OCI-LY7 (cell line): Measurements from ENCODE around the gene BTNL3. TPM values are rescaled to one million over a fixed set of nuclear protein-coding genes. Genes with fewer than 3 reads are reported as not detected.

Experiments used
- BruUV-seq: library from RNA; stranded (reverse); fragments of 400-500 nt; replicated peaks from 2 replicates; lab custom pipeline; 2021; lab: Mats Ljungman, UMichigan
- CTCF ChIA-PET: fragments of 300-600 bp; sonication (Branson Sonifier 250); formaldehyde crosslinking; loops from one replicate; lab custom pipeline; 2022; ENCODE audit warnings: antibody characterized with exemption; ENCODE audit not compliant: unreplicated experiment; lab: Charles Lee
- POLR2A ChIA-PET: fragments of 300-600 bp; sonication (Branson Sonifier 250); formaldehyde crosslinking; loops from one replicate; lab custom pipeline; 2022; ENCODE audit warnings: antibody characterized with exemption; lab: Charles Lee
- DNase-seq: peaks from one replicate; pipeline ENCODE4 v3.0.0-alpha.2; 2015; ENCODE audit warnings: low spot score
- H2AFZ ChIP-seq: fragments of 200-600 bp; sonication (generic), shearing (Covaris generic); 2 replicates; pipeline ENCODE4 v1.6.1; 2014; ENCODE audit warnings: mild to moderate bottlenecking, antibody characterized with exemption, low read length, moderate library complexity
- H3K27ac ChIP-seq: fragments of 200-600 bp; sonication (generic); 2 replicates; pipeline ENCODE4 v1.5.1; 2014; ENCODE audit warnings: mixed run types, low read depth, mild to moderate bottlenecking, moderate library complexity, low read length, inconsistent platforms; ENCODE audit not compliant: poor library complexity, severe bottlenecking
- H3K36me3 ChIP-seq: fragments of 200-600 bp; sonication (generic); 2 replicates; pipeline ENCODE4 v1.6.1; 2014; ENCODE audit warnings: mild to moderate bottlenecking, antibody characterized with exemption, low read length, moderate library complexity, mixed read lengths; ENCODE audit not compliant: insufficient read depth
- H3K4me1 ChIP-seq: fragments of 200-600 bp; sonication (generic); 2 replicates; pipeline ENCODE4 v1.5.1; 2014; ENCODE audit warnings: mild to moderate bottlenecking, low read length; ENCODE audit not compliant: insufficient read depth, poor library complexity, severe bottlenecking
- H3K4me2 ChIP-seq: fragments of 200-600 bp; sonication (generic); 2 replicates; pipeline ENCODE4 v1.6.1; 2014; ENCODE audit warnings: mild to moderate bottlenecking, low read length
- H3K4me3 ChIP-seq: fragments of 200-600 bp; sonication (generic); 2 replicates; pipeline ENCODE4 v1.5.1; 2014; ENCODE audit warnings: mild to moderate bottlenecking, low read depth, low read length; ENCODE audit not compliant: poor library complexity, severe bottlenecking
- H3K79me2 ChIP-seq: fragments of 200-600 bp; sonication (generic); 2 replicates; pipeline ENCODE4 v1.6.1; 2016; ENCODE audit warnings: low read depth, mild to moderate bottlenecking, low read length, moderate library complexity, mixed read lengths; ENCODE audit not compliant: insufficient read depth
- H3K9me2 ChIP-seq: fragments of 200-600 bp; sonication (generic); 2 replicates; pipeline ENCODE4 v1.6.1; 2016; ENCODE audit warnings: mild to moderate bottlenecking, low read length, mixed read lengths; ENCODE audit not compliant: insufficient read depth
- H3K9me3 ChIP-seq: fragments of 200-600 bp; sonication (generic); 2 replicates; pipeline ENCODE4 v1.6.1; 2014; ENCODE audit warnings: mild to moderate bottlenecking, mixed run types, low read length, mixed read lengths
- H4K20me1 ChIP-seq: fragments of 200-600 bp; sonication (generic); 2 replicates; pipeline ENCODE4 v1.6.1; 2014; ENCODE audit warnings: mild to moderate bottlenecking, antibody characterized with exemption, low read length, moderate library complexity, mixed read lengths; ENCODE audit not compliant: insufficient read depth
- EZH2phosphoT487 ChIP-seq: fragments of 200-600 bp; sonication (generic); IDR thresholded peaks from 2 replicates; pipeline ENCODE4 v1.6.1; 2018; ENCODE audit warnings: low read depth, borderline replicate concordance, mild to moderate bottlenecking, mixed run types, antibody characterized with exemption, low read length, moderate library complexity, mixed read lengths
- intact Hi-C: fragments of 100-400 bp; cut with micrococcal nuclease; formaldehyde crosslinking; loops from one replicate; pipeline ENCODE4 v1.10.0; 2022; ENCODE audit not compliant: unreplicated experiment
- total RNA-seq, 2 experiments: library from RNA; depleted of rRNA in 1 of 2; stranded (reverse); fragments of >200 nt in 1 of 2; shearing (Covaris generic) in 1 of 2; gene quantifications; 2 replicates each; pipeline ENCODE4 v1.2.3, GENCODE V29; 2014 to 2022
- TF ChIP-seq, protein P1 (sequence below): fragments of 200-600 bp; sonication (generic); conservative IDR thresholded peaks from 2 replicates; pipeline ENCODE4 v1.5.1; 2014; ENCODE audit warnings: mild to moderate bottlenecking, antibody characterized with exemption, low read length, moderate library complexity, mixed read lengths

The BTNL3 gene
- total RNA-seq, 2 experiments from 2014 or later: not detected

DNA sequence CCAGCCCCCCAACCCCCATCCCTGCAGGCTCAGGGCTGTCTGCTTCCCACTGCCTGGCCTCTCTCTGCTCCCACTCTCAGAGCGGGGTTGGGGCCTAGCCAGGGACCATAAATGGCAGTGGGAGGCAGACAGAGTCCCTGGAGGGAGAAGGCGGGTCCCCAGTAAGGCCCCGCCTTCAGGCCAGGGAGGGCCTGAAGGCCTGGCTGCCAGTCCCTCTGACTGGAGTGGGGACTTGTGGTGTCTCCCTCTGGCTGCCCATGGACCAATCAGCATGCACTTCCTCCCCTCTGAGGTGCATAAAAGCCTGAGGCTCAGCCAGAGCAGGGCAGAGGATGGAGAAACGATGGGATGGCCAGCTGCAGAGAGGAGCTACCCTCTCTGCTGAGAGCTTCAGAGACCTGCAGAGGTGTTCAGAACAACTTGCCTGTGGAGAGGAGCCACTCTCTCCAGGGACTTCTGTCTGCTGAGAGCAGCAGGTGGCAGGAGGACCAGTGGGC, 48.8 kb downstream of the BTNL3 start:
- no TSS peak for BruUV-seq
- H3K9me3 ChIP-seq: no peaks in the 10 kb centered on the region
- H3K36me3 ChIP-seq: no peaks in the 10 kb centered on the region
- no peaks in the 10 kb centered on the region for H3K9me2 ChIP-seq
- DNase-seq: no peak
- H3K79me2 ChIP-seq: no peaks in the 10 kb centered on the region
- intact Hi-C loops: no loop called here
- no peaks in the 10 kb centered on the region for H3K4me1 ChIP-seq
- ChIA-PET POLR2A (interaction anchor here (1.0 kb wide), 1 partner anchor 10 kb away, joined by 3 read pairs; no protein-coding TSS in a partner anchor), CTCF (no interaction called here)
- TF ChIP-seq, protein P1, sequence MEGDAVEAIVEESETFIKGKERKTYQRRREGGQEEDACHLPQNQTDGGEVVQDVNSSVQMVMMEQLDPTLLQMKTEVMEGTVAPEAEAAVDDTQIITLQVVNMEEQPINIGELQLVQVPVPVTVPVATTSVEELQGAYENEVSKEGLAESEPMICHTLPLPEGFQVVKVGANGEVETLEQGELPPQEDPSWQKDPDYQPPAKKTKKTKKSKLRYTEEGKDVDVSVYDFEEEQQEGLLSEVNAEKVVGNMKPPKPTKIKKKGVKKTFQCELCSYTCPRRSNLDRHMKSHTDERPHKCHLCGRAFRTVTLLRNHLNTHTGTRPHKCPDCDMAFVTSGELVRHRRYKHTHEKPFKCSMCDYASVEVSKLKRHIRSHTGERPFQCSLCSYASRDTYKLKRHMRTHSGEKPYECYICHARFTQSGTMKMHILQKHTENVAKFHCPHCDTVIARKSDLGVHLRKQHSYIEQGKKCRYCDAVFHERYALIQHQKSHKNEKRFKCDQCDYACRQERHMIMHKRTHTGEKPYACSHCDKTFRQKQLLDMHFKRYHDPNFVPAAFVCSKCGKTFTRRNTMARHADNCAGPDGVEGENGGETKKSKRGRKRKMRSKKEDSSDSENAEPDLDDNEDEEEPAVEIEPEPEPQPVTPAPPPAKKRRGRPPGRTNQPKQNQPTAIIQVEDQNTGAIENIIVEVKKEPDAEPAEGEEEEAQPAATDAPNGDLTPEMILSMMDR: no peak
- no peak for TF ChIP-seq EZH2phosphoT487
- H4K20me1 ChIP-seq: no peaks in the 10 kb centered on the region
- H3K4me2 ChIP-seq: no peak overlapping the region
- H3K4me3 ChIP-seq: no peak overlapping the region
- H2AFZ ChIP-seq: no peak overlapping the region
- no peak overlapping the region for H3K27ac ChIP-seq

DNA sequence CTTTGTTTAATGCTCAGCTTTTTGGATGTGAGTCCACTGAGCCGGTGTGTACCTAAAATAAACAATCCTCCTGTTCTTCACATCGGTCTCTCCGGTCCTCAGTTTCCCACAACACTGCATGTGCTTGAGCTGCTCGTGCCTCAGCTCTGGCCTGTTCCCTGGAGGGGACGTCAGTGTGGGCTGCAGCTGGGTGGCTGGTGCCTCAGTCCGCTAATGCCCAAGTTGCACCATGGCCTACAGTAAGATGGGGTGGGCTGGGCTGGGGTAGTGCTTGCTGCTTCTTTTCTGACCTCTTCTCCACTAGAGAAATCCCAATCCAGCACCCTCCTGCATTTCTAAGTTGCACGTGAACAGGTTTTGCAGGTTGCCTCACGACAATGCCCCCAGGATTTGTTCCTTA, 50.8 kb downstream of the BTNL3 start:
- Histone ChIP-seq H3K27ac (no peak overlapping the region), H2AFZ (no peak overlapping the region), H3K9me2 (no peaks in the 10 kb centered on the region), H3K9me3 (no peaks in the 10 kb centered on the region), H3K79me2 (no peaks in the 10 kb centered on the region), H3K4me2 (no peak overlapping the region), H3K36me3 (no peaks in the 10 kb centered on the region), H3K4me1 (peaks cover 14% of the 10 kb centered on the region), H3K4me3 (no peak overlapping the region), H4K20me1 (no peaks in the 10 kb centered on the region)
- POLR2A ChIA-PET: interaction anchor here (1.2 kb wide), 1 partner anchor 12 kb away, joined by 4 read pairs; no protein-coding TSS in a partner anchor
- BruUV-seq: no TSS peak
- no peak for TF ChIP-seq EZH2phosphoT487
- TF ChIP-seq, protein P1: no peak
- CTCF ChIA-PET: interaction anchor here (0.6 kb wide), 1 partner anchor 161 kb away, joined by 3 read pairs; no protein-coding TSS in a partner anchor
- DNase-seq: no peak
- intact Hi-C loops: no loop called here

DNA sequence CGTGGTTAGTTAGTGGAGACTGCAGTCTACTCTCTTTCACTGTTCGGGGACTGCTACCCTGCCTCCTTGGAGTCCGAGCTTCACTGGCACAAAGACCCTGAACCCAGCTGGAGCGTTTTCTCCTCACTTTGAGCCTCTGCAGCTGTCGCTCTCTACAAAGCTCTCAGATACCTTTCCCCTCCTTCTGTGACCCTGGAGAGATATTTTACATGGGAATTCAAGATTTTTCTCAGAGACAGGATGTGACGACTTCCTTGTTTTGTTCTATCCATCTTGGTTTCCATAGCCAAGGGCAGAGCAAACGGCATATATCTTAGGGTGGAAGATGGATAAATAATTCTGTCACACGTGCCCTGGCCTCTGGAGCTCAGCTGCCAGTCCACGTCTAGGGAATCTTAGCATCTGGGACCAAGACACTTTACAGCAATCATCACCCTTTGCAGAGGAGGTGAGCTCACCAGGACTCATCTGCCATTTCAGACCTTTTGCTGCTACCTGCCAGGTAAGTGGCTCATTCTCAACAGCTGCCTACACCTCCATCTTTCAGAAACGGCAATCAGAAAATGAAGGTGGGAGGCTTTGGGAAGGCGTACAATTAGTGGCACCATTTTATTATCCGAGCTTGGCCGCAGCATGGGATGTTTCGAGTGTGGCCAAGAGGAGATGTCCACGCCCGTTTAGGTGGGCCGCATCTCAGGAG, 51.4 kb downstream of the BTNL3 start, which contains the start of gene BTNL9:
BTNL9 (plus strand) TSS at position 336 of the 700 bp plus-strand sequence. CDS start 5,224 bp downstream, outside the sequence.
- no peak within 1 kb of the TSS for H3K27ac ChIP-seq
- H3K36me3 ChIP-seq: no peaks in the 10 kb centered on the region
- intact Hi-C loops: loop anchor here (5.0 kb wide), 1 partner anchor 258 kb away; no protein-coding TSS in a partner anchor
- no peaks in the 10 kb centered on the region for H3K79me2 ChIP-seq
- ChIA-PET CTCF (interaction anchor here (0.6 kb wide), 1 partner anchor 161 kb away, joined by 3 read pairs; no protein-coding TSS in a partner anchor), POLR2A (interaction anchor here (1.2 kb wide), 1 partner anchor 11 kb away, joined by 4 read pairs; no protein-coding TSS in a partner anchor)
- H4K20me1 ChIP-seq: no peaks in the 10 kb centered on the region
- H3K9me3 ChIP-seq: no peaks in the 10 kb centered on the region
- no peaks in the 10 kb centered on the region for H3K9me2 ChIP-seq
- H2AFZ ChIP-seq: no peak within 1 kb of the TSS
- H3K4me2 ChIP-seq: no peak within 1 kb of the TSS
- DNase-seq: no peak
- BruUV-seq: no TSS peak
- H3K4me1 ChIP-seq: peaks cover 20% of the 10 kb centered on the region
- TF ChIP-seq, protein P1: no peak
- TF ChIP-seq EZH2phosphoT487: no peak
- H3K4me3 ChIP-seq: no peak within 1 kb of the TSS
